Testis (tissue), 2 donors: ENCODE results near the gene IMMT.

Experiments
- POLR2A ChIP-seq: fragments of 450-650 bp; IDR thresholded peaks from one replicate; pipeline ENCODE4 v1.6.1; 2017; ENCODE audit warnings: antibody characterized with exemption, mild to moderate bottlenecking, moderate library complexity
- TF ChIP-seq, protein P1 (sequence below), 3 experiments: fragments of 450-650 bp in 2 of 3; fragments of 200-600 bp in 1 of 3; sonication (generic) in 1 of 3; IDR thresholded peaks; one replicate each; pipeline ENCODE4 v1.5.1; 2016 to 2019; ENCODE audit warnings: antibody characterized with exemption in 3 of 3, mild to moderate bottlenecking in 2 of 3, moderate library complexity in 1 of 3

DNA sequence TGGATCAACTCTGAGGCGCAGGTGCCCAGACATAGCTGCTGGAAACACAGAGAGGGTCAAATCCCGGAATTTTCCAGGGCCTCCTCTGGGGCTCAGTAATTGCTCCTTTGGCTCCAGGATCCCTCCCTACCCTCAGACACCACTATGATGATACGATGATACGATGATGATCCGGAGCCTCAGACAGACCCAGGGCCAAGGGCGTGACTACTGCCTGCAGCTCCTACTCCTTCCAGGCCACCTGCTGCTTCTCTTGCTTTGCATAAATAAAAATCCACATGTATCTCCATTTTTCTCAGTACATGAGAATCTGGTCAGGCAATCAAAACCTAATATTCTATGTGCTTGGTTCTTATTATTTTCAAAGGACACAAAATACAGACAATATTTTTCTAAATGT, 37.6 kb upstream of the IMMT start:
- TF ChIP-seq POLR2A = no peak
- TF ChIP-seq, protein P1, sequence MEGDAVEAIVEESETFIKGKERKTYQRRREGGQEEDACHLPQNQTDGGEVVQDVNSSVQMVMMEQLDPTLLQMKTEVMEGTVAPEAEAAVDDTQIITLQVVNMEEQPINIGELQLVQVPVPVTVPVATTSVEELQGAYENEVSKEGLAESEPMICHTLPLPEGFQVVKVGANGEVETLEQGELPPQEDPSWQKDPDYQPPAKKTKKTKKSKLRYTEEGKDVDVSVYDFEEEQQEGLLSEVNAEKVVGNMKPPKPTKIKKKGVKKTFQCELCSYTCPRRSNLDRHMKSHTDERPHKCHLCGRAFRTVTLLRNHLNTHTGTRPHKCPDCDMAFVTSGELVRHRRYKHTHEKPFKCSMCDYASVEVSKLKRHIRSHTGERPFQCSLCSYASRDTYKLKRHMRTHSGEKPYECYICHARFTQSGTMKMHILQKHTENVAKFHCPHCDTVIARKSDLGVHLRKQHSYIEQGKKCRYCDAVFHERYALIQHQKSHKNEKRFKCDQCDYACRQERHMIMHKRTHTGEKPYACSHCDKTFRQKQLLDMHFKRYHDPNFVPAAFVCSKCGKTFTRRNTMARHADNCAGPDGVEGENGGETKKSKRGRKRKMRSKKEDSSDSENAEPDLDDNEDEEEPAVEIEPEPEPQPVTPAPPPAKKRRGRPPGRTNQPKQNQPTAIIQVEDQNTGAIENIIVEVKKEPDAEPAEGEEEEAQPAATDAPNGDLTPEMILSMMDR (IDR thresholded peaks at IDR 0.05) = no peak
